AG09309 (cell line): ENCODE measurements around the gene ATP2B2.
A peak's percentile ranks its signal among the peaks of the same experiment; 100 is the strongest.

Experiments
- DNase-seq: peaks from one replicate; pipeline ENCODE4 v3.0.0-alpha.2; 2010; ENCODE audit warnings: low read depth
- H3K4me3 ChIP-seq: 2 replicates; pipeline ENCODE4 v1.5.1; 2011; ENCODE audit warnings: mild to moderate bottlenecking, low read depth, low read length, moderate library complexity; ENCODE audit not compliant: control insufficient read depth
- TF ChIP-seq, protein P1 (sequence below): IDR thresholded peaks from 2 replicates; pipeline ENCODE4 v1.5.1; 2011; ENCODE audit warnings: mild to moderate bottlenecking, low read depth, low read length, inconsistent platforms; ENCODE audit not compliant: insufficient read depth, control insufficient read depth; ENCODE audit errors: missing control alignments

ATP2B2 gene

DNA sequence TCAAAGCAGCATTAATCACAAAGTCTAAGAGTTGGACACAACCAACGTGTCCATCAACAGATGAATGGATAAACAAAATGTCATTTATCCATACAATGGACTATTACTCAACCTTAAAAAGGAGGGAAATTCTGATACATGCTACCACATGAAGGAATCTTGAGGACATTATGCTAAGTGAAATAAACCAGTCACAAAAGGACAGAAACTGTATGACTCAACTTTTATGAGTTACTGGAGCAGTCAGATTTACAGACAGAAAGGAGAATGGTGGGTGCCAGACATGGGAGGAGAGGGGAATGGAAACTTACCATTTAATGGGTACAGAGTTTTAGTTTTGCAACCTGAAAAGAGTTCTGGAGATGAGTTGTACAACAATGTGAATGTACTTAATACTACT is 141.5 kb downstream of the ATP2B2 start:
- no peak for DNase-seq
- no peak overlapping the region for H3K4me3 ChIP-seq
- TF ChIP-seq, protein P1, sequence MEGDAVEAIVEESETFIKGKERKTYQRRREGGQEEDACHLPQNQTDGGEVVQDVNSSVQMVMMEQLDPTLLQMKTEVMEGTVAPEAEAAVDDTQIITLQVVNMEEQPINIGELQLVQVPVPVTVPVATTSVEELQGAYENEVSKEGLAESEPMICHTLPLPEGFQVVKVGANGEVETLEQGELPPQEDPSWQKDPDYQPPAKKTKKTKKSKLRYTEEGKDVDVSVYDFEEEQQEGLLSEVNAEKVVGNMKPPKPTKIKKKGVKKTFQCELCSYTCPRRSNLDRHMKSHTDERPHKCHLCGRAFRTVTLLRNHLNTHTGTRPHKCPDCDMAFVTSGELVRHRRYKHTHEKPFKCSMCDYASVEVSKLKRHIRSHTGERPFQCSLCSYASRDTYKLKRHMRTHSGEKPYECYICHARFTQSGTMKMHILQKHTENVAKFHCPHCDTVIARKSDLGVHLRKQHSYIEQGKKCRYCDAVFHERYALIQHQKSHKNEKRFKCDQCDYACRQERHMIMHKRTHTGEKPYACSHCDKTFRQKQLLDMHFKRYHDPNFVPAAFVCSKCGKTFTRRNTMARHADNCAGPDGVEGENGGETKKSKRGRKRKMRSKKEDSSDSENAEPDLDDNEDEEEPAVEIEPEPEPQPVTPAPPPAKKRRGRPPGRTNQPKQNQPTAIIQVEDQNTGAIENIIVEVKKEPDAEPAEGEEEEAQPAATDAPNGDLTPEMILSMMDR, result no peak

DNA sequence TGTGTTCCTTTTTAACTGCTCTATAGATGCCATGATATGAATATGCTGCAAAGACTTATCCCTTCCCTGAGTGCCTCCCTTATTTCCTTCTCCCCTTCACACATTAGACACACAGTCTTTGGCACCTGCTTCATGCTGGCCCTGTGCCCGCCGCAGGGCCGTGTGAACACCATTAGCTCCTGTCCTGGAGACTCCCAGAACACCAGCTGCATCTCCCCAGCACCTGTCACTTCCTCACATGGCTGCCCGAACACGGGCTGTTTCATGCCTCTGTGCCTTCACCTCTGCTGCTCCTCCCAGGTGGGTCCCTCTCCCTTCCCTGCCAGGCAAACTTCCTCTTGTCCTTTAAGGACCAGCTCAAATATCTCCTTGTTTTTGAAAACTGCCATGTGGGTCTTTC is 144.0 kb downstream of the ATP2B2 start:
- TF ChIP-seq, protein P1, result no peak
- DNase-seq, result no peak
- H3K4me3 ChIP-seq, result no peak overlapping the region

DNA sequence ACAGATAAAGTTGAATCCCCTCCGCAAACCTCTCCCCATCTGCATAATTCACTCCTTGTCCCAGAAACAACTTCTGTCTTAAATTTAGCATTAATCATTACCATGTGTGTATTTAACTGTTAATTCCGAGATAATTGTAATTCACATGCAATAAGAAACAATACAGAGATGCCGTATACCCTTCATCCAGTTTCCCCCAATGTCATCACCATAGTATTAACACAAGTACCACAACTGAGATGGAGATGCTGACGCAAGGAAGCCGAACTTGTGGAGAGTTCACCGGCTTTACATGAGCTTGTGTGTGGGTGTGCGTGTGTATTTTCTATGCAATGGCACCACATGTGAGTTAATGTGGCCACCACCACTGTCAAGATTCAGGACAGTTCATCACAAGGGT is 144.9 kb downstream of the ATP2B2 start:
- TF ChIP-seq, protein P1, result no peak
- no peak overlapping the region for H3K4me3 ChIP-seq
- no peak for DNase-seq

DNA sequence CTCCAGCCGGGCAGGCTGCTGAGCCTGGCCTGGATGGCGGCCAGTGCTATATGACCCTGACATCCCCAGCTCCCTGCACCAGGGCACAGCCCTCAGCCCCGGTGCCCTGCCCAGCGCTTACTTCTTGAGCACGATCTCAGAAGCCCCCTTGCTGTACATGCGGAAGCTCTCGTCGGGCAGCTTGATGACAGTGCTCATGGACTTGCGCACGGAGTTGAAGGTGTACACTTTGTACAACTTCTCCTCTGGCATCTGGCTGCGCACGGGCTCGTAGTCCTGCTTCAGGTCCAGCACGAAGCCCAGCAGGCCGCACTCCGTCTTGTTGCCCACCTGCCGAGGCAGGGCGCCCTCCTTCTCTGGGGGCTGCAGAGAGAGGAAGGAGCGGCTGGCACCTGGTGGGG is 145.6 kb downstream of the ATP2B2 start:
- TF ChIP-seq, protein P1, result no peak
- no peak overlapping the region for H3K4me3 ChIP-seq
- DNase-seq, result no peak

DNA sequence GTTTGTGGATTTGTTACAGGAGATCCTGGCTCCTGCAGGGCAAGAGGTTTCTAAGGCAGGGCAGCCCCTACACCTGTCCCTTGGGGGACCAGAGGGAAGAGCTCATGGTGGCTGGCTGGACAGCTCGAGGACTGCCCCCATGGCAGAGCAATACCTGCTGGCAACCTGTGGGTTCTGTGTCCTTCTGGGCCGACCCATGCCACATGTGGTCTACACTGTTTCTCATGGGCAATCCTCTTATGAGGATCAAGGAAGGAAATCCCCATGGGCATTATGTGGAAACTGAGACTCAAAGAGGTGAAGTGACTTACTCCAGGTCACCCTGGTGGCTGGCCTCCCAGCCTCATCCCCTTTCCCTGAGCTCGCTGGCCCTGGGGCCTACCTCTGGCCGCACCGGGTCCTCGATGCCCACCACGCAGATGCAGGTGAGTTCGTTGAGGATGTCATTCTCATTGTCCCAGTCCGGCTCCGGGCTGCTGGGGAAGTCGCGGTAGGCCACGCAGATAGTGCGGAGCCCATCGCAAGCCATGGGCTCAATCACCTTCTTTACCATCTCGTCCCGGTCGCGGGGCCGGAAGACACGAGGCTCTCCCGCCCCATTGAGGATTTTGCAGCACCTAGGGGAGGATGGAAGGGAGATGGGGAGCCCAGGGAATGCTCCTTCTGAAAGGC is 146.9 kb downstream of the ATP2B2 start:
- TF ChIP-seq, protein P1, result no peak
- DNase-seq, result no peak
- no peak overlapping the region for H3K4me3 ChIP-seq

DNA sequence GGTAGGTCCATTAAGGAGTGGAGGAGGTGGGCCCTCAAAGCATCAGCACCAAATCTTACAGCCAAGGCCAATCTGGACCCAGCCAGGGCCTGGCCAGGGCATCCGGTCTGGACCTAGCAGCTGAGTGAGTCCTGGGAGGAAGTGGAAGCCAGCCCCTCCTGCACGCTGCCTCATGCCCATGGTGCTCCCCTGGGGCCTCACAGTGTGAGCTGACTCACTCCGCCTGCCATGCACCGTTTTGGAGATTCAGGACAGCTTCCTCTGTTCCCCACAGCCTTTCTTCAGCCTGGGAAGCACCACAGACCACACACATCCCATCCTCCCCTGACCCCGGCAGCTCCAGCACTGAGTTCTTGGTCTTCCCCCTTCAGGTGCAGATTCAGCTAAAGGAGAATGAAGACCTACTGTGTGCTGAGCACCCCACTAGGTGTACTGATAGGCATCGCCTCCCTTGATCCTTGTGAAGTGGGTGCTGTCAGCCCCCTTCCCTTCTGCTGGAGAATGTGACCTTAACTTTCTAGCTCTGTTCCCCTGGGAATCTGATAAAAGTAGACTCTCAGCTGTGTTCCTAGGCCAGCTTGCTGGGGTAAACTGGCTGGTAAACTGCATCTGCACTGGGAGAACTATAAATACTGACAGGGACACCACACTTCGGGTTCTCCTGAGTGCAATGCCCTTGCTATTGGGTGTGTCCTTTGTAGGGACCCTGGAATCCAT is 147.6 kb downstream of the ATP2B2 start:
- TF ChIP-seq, protein P1, result no peak

More for the DNA sequence above, 147.6 kb downstream of the ATP2B2 start:
- peak; percentile 72 for DNase-seq
- H3K4me3 ChIP-seq, result no peak overlapping the region
